ENCODE measurements around the gene DLGAP3.

- TF ChIP-seq, protein P1, sequence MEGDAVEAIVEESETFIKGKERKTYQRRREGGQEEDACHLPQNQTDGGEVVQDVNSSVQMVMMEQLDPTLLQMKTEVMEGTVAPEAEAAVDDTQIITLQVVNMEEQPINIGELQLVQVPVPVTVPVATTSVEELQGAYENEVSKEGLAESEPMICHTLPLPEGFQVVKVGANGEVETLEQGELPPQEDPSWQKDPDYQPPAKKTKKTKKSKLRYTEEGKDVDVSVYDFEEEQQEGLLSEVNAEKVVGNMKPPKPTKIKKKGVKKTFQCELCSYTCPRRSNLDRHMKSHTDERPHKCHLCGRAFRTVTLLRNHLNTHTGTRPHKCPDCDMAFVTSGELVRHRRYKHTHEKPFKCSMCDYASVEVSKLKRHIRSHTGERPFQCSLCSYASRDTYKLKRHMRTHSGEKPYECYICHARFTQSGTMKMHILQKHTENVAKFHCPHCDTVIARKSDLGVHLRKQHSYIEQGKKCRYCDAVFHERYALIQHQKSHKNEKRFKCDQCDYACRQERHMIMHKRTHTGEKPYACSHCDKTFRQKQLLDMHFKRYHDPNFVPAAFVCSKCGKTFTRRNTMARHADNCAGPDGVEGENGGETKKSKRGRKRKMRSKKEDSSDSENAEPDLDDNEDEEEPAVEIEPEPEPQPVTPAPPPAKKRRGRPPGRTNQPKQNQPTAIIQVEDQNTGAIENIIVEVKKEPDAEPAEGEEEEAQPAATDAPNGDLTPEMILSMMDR (IDR thresholded peaks at IDR 0.05): no peak
- no peak for TF ChIP-seq POLR2AphosphoS5 (IDR thresholded peaks at IDR 0.05)
These were observed 39.7 kb downstream of the DLGAP3 start for GRCh38 chr1:34889705-34890104.

Data from stomach (tissue), 4 donors.